Neural cell (in vitro differentiated cells): ENCODE measurements around the gene ADGRD2. TPM values are rescaled to one million over a fixed set of nuclear protein-coding genes. Genes with fewer than 3 reads are reported as not detected.
A peak's percentile ranks its signal among the peaks of the same experiment; 100 is the strongest.

Source experiments
- H2AFZ ChIP-seq: fragments of 200-600, 300-800 bp; sonication (generic), shearing (Covaris generic); 2 replicates; pipeline ENCODE4 v1.6.0; 2014; ENCODE audit warnings: low read depth, mild to moderate bottlenecking, antibody characterized with exemption, low read length, moderate library complexity
- H3F3A ChIP-seq: fragments of 200-600 bp; shearing (Covaris generic); 2 replicates; pipeline ENCODE4 v1.6.1; 2016; ENCODE audit warnings: mild to moderate bottlenecking, moderate library complexity, mixed read lengths, antibody characterized with exemption, low read length; ENCODE audit not compliant: insufficient read depth, poor library complexity, severe bottlenecking
- H3K27ac ChIP-seq: fragments of 200-600, 300-800 bp; sonication (generic), shearing (Covaris generic); 2 replicates; pipeline ENCODE4 v1.5.1; 2014; ENCODE audit warnings: mild to moderate bottlenecking, low read length, moderate library complexity
- H3K27me3 ChIP-seq: fragments of 300-800, 200-600 bp; sonication (generic), shearing (Covaris generic); 2 replicates; pipeline ENCODE4 v1.6.0; 2014; ENCODE audit warnings: mild to moderate bottlenecking, low read depth, low read length, moderate library complexity; ENCODE audit not compliant: insufficient read depth
- H3K36me3 ChIP-seq: fragments of 300-800, 200-600 bp; sonication (generic), shearing (Covaris generic); 2 replicates; pipeline ENCODE4 v1.5.1; 2014; ENCODE audit warnings: mild to moderate bottlenecking, antibody characterized with exemption, low read length, moderate library complexity; ENCODE audit not compliant: insufficient read depth
- H3K4me2 ChIP-seq: fragments of 300-800, 200-600 bp; sonication (generic), shearing (Covaris generic); 2 replicates; pipeline ENCODE4 v1.6.0; 2014; ENCODE audit warnings: mild to moderate bottlenecking, low read length
- H3K4me3 ChIP-seq: fragments of 300-800, 200-600 bp; sonication (generic), shearing (Covaris generic); 2 replicates; pipeline ENCODE4 v1.5.1; 2014; ENCODE audit warnings: mild to moderate bottlenecking, low read length, moderate library complexity
- H3K79me2 ChIP-seq: fragments of 200-600 bp; shearing (Covaris generic); replicated peaks from 2 replicates; pipeline ENCODE4 v1.6.0; 2014; ENCODE audit warnings: mild to moderate bottlenecking, low read length, moderate library complexity; ENCODE audit not compliant: insufficient read depth
- H3K9ac ChIP-seq: fragments of 300-800, 200-600 bp; sonication (generic), shearing (Covaris generic); 2 replicates; pipeline ENCODE4 v1.6.1; 2016; ENCODE audit warnings: mild to moderate bottlenecking, low read length, mixed read lengths
- H3K9me2 ChIP-seq: fragments of 200-600 bp; shearing (Covaris generic); 2 replicates; pipeline ENCODE4 v1.6.1; 2016; ENCODE audit warnings: mild to moderate bottlenecking, low read length, mixed read lengths; ENCODE audit not compliant: insufficient read depth
- H3K9me3 ChIP-seq: fragments of 200-600, 300-800 bp; sonication (generic), shearing (Covaris generic); 2 replicates; pipeline ENCODE4 v1.6.1; 2016; ENCODE audit warnings: mild to moderate bottlenecking, mixed run types, low read length, moderate library complexity, mixed read lengths
- H4K20me1 ChIP-seq: fragments of 200-600 bp; shearing (Covaris generic); 2 replicates; pipeline ENCODE4 v1.6.1; 2016; ENCODE audit warnings: mild to moderate bottlenecking, mixed run types; ENCODE audit not compliant: insufficient read depth
- CTCF ChIP-seq: fragments of 450-650 bp; IDR thresholded peaks from 2 replicates; pipeline ENCODE4 v1.5.1; 2014; ENCODE audit warnings: antibody characterized with exemption, mild to moderate bottlenecking, moderate library complexity; ENCODE audit not compliant: poor library complexity, severe bottlenecking
- EP300 ChIP-seq: fragments of 450-650 bp; conservative IDR thresholded peaks from 2 replicates; pipeline ENCODE4 v1.6.1; 2014; ENCODE audit warnings: antibody characterized with exemption, mild to moderate bottlenecking, moderate library complexity; ENCODE audit not compliant: poor library complexity, severe bottlenecking
- EZH2 ChIP-seq: fragments of 200-600, 300-800 bp; shearing (Covaris generic), sonication (generic); IDR thresholded peaks from 2 replicates; pipeline ENCODE4 v1.6.1; 2014; ENCODE audit warnings: antibody characterized with exemption, low read length, borderline replicate concordance, mild to moderate bottlenecking; ENCODE audit not compliant: insufficient read depth, poor library complexity, severe bottlenecking
- MXI1 ChIP-seq: fragments of 450-650 bp; conservative IDR thresholded peaks from 2 replicates; pipeline ENCODE4 v1.6.1; 2014; ENCODE audit warnings: antibody characterized with exemption, mild to moderate bottlenecking; ENCODE audit not compliant: poor library complexity, severe bottlenecking
- POLR2AphosphoS5 ChIP-seq: IDR thresholded peaks from 2 replicates; pipeline ENCODE4 v1.6.1; 2012
- RAD21 ChIP-seq: fragments of 450-650 bp; conservative IDR thresholded peaks from 2 replicates; pipeline ENCODE4 v1.6.1; 2014; ENCODE audit warnings: antibody characterized with exemption, mild to moderate bottlenecking, moderate library complexity
- SMC3 ChIP-seq: fragments of 450-650 bp; conservative IDR thresholded peaks from 2 replicates; pipeline ENCODE4 v1.6.1; 2014; ENCODE audit warnings: antibody characterized with exemption, mild to moderate bottlenecking, moderate library complexity; ENCODE audit not compliant: poor library complexity
- TAF1 ChIP-seq: IDR thresholded peaks from 2 replicates; pipeline ENCODE4 v1.6.1; 2012; ENCODE audit warnings: low read depth
- polyA plus RNA-seq: library from polyadenylated mRNA; depleted of rRNA; stranded (reverse); fragments of >200 nt; gene quantifications from 2 replicates; pipeline ENCODE4 v1.2.3, GENCODE V29; 2014
- TF ChIP-seq, protein P1 (sequence below): IDR thresholded peaks from 2 replicates; pipeline ENCODE4 v1.6.1; 2012; ENCODE audit warnings: borderline replicate concordance

The ADGRD2 gene
- polyA plus RNA-seq, 1 donor from 2014 or later, result not detected

- Histone ChIP-seq H2AFZ (no peak overlapping the region), H3K4me2 (no peak overlapping the region), H3F3A (no peaks in the 10 kb centered on the region), H3K79me2 (no peaks in the 10 kb centered on the region), H3K9me3 (no peaks in the 10 kb centered on the region), H3K36me3 (no peaks in the 10 kb centered on the region), H3K4me3 (no peak overlapping the region), H3K27me3 (no peaks in the 10 kb centered on the region), H4K20me1 (no peaks in the 10 kb centered on the region), H3K9ac (no peak overlapping the region), H3K27ac (no peak overlapping the region), H3K9me2 (no peaks in the 10 kb centered on the region)
- TF ChIP-seq EP300 (no peak), MXI1 (no peak), CTCF (no peak), POLR2AphosphoS5 (no peak), EZH2 (no peak), TAF1 (no peak), RAD21 (no peak), SMC3 (no peak)
- TF ChIP-seq, protein P1, sequence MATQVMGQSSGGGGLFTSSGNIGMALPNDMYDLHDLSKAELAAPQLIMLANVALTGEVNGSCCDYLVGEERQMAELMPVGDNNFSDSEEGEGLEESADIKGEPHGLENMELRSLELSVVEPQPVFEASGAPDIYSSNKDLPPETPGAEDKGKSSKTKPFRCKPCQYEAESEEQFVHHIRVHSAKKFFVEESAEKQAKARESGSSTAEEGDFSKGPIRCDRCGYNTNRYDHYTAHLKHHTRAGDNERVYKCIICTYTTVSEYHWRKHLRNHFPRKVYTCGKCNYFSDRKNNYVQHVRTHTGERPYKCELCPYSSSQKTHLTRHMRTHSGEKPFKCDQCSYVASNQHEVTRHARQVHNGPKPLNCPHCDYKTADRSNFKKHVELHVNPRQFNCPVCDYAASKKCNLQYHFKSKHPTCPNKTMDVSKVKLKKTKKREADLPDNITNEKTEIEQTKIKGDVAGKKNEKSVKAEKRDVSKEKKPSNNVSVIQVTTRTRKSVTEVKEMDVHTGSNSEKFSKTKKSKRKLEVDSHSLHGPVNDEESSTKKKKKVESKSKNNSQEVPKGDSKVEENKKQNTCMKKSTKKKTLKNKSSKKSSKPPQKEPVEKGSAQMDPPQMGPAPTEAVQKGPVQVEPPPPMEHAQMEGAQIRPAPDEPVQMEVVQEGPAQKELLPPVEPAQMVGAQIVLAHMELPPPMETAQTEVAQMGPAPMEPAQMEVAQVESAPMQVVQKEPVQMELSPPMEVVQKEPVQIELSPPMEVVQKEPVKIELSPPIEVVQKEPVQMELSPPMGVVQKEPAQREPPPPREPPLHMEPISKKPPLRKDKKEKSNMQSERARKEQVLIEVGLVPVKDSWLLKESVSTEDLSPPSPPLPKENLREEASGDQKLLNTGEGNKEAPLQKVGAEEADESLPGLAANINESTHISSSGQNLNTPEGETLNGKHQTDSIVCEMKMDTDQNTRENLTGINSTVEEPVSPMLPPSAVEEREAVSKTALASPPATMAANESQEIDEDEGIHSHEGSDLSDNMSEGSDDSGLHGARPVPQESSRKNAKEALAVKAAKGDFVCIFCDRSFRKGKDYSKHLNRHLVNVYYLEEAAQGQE, result no peak
These were observed 29.8 kb downstream of the ADGRD2 start for GRCh38 chr9:124479947-124480620.

- H3K27ac ChIP-seq, result no peak overlapping the region
- no peak overlapping the region for H3K4me3 ChIP-seq
- no peak overlapping the region for H3K4me2 ChIP-seq
- H3F3A ChIP-seq, result no peaks in the 10 kb centered on the region
- no peaks in the 10 kb centered on the region for H3K36me3 ChIP-seq
- H3K79me2 ChIP-seq, result no peaks in the 10 kb centered on the region
- H3K9me3 ChIP-seq, result no peaks in the 10 kb centered on the region
- no peaks in the 10 kb centered on the region for H3K27me3 ChIP-seq
- no peaks in the 10 kb centered on the region for H4K20me1 ChIP-seq
- H3K9me2 ChIP-seq, result no peaks in the 10 kb centered on the region
- no peak overlapping the region for H3K9ac ChIP-seq
- no peak overlapping the region for H2AFZ ChIP-seq
- TF ChIP-seq EP300, result no peak
- no peak for TF ChIP-seq EZH2
- TF ChIP-seq RAD21, result no peak
- TF ChIP-seq CTCF, result peak; percentile 20
- no peak for TF ChIP-seq TAF1
- TF ChIP-seq MXI1, result no peak
These were observed 30.4 kb downstream of the ADGRD2 start for GRCh38 chr9:124480621-124480981.
